ENCODE data around the gene SERPINB1. TPM values are rescaled to one million over a fixed set of nuclear protein-coding genes. Genes with fewer than 3 reads are reported as not detected.
A peak's percentile ranks its signal among the peaks of the same experiment; 100 is the strongest.

SERPINB1 gene
- total and polyA plus RNA-seq, 9 of the 15 experiments (the other 6 are each of a cell fraction or from before 2014, with no cell fraction given): 33.9 to 108 (median 63.8) TPM

- TF ChIP-seq TEAD1 (CRISPR knock-in tag; IDR thresholded peaks at IDR 0.05): peak in 1 of 2 experiments; percentile 91; a peak in 2 of 4 replicates
- TF ChIP-seq CREB5 (CRISPR knock-in tag; IDR thresholded peaks at IDR 0.05): no peak
- TF ChIP-seq MXD1 (CRISPR knock-in tag; IDR thresholded peaks at IDR 0.05; ENCODE audit: borderline replicate concordance, poor library complexity, severe bottlenecking): no peak
- peak; percentile 92 for TF ChIP-seq PTBP1 (IDR thresholded peaks at IDR 0.05; ENCODE audit: low read depth, low read length)
- peak; percentile 74 to 75 for TF ChIP-seq TRIM24 (IDR thresholded peaks at IDR 0.05)
- no peak for TF ChIP-seq ZNF318 (IDR thresholded peaks at IDR 0.05; ENCODE audit: borderline replicate concordance in 1 of 2, low read depth in 1 of 2)
- TF ChIP-seq MIER1 (IDR thresholded peaks at IDR 0.05; ENCODE audit: low read depth): peak; percentile 95
- no peak for TF ChIP-seq KAT2B (IDR thresholded peaks at IDR 0.05; ENCODE audit: low read depth, low read length)
- peak; percentile 38 for TF ChIP-seq PML (IDR thresholded peaks at IDR 0.05; ENCODE audit: low read length)
- TF ChIP-seq KDM2B (CRISPR knock-in tag; IDR thresholded peaks at IDR 0.05): no peak
- TF ChIP-seq U2AF1 (optimal IDR thresholded peaks at IDR 0.05; ENCODE audit: low read depth, low read length): peak; percentile 65
- TF ChIP-seq TAF1 (IDR thresholded peaks at IDR 0.05; ENCODE audit: control insufficient read depth, extremely low read depth, insufficient read depth, low read length, severe bottlenecking): peak; percentile 57
- TF ChIP-seq CBX5 (IDR thresholded peaks at IDR 0.05; ENCODE audit: borderline replicate concordance, low read depth): no peak
- no peak for TF ChIP-seq SNIP1 (IDR thresholded peaks at IDR 0.05; ENCODE audit: low read depth)
- TF ChIP-seq CREB1 (IDR thresholded peaks at IDR 0.05): peak; percentile 40; the same call in 1 of the 2 replicates
- peak; percentile 76 for TF ChIP-seq CREB1 (CRISPR knock-in tag; IDR thresholded peaks at IDR 0.05)
- TF ChIP-seq BHLHE40 (IDR thresholded peaks at IDR 0.05; ENCODE audit: low read length): peak; percentile 78
- peak; percentile 84 to 97 for TF ChIP-seq NONO (IDR thresholded peaks at IDR 0.05; ENCODE audit: low read depth in 2 of 2, low read length in 1 of 2)
Measured at GRCh38 chr6:2841264-2842138, at the start of gene SERPINB1 (continued).
